NCI-H82 treated with DMSO at 0.1 percent for 48 hours (cell line): ENCODE results near the gene BTBD10.

ENCODE experiments used
- DNase-seq: peaks from one replicate; lab custom pipeline; 2025; ENCODE audit not compliant: unreplicated experiment; lab: John Stamatoyannopoulos, UW

The BTBD10 gene

GRCh38 chr11:13376402-13376801, 86.6 kb downstream of the BTBD10 start:
- no peak for DNase-seq

GRCh38 chr11:13375798-13376197, 87.2 kb downstream of the BTBD10 start:
- DNase-seq, result no peak

- DNase-seq, result no peak
Observed at GRCh38 chr11:13373216-13373615, 89.8 kb downstream of the BTBD10 start.

GRCh38 chr11:13368041-13368446, 95.0 kb downstream of the BTBD10 start:
- DNase-seq, result no peak

- no peak for DNase-seq
Observed at GRCh38 chr11:13367115-13367514, 95.9 kb downstream of the BTBD10 start.

GRCh38 chr11:13366266-13367026, 96.6 kb downstream of the BTBD10 start:
- DNase-seq, result no peak

GRCh38 chr11:13364388-13364787, 98.6 kb downstream of the BTBD10 start:
- no peak for DNase-seq

- no peak for DNase-seq
Observed at GRCh38 chr11:13362596-13363109, 100.4 kb downstream of the BTBD10 start.

GRCh38 chr11:13358596-13359270, 104.3 kb downstream of the BTBD10 start:
- no peak for DNase-seq

GRCh38 chr11:13357232-13357631, 105.8 kb downstream of the BTBD10 start:
- DNase-seq, result no peak

- DNase-seq, result no peak
Observed at GRCh38 chr11:13355191-13355590, 107.8 kb downstream of the BTBD10 start.

- peak; percentile 0 for DNase-seq
Observed at GRCh38 chr11:13354335-13354734, 108.7 kb downstream of the BTBD10 start.

- no peak for DNase-seq
Observed at GRCh38 chr11:13352711-13353110, 110.3 kb downstream of the BTBD10 start.

- DNase-seq, result no peak
Observed at GRCh38 chr11:13349581-13349980, 113.4 kb downstream of the BTBD10 start.

- no peak for DNase-seq
Observed at GRCh38 chr11:13349046-13349445, 114.0 kb downstream of the BTBD10 start.

GRCh38 chr11:13348305-13348704, 114.7 kb downstream of the BTBD10 start:
- DNase-seq, result no peak

- DNase-seq, result no peak
Observed at GRCh38 chr11:13347901-13348300, 115.1 kb downstream of the BTBD10 start.

- DNase-seq, result no peak
Observed at GRCh38 chr11:13346470-13346869, 116.6 kb downstream of the BTBD10 start.

GRCh38 chr11:13344818-13345217, 118.2 kb downstream of the BTBD10 start:
- no peak for DNase-seq

- peak; percentile 25 for DNase-seq
Observed at GRCh38 chr11:13343931-13344717, 118.9 kb downstream of the BTBD10 start.

- no peak for DNase-seq
Observed at GRCh38 chr11:13343067-13343466, 120.0 kb downstream of the BTBD10 start.

GRCh38 chr11:13341026-13341425, 122.0 kb downstream of the BTBD10 start:
- DNase-seq, result no peak
